Neural progenitor cell (in vitro differentiated cells): ENCODE data around the gene PRKCH. TPM values are rescaled to one million over a fixed set of nuclear protein-coding genes. Genes with fewer than 3 reads are reported as not detected.

Source experiments
- DNase-seq: peaks from one replicate; pipeline ENCODE4 v3.0.0-alpha.2; 2016; ENCODE audit warnings: low spot score
- H2AFZ ChIP-seq: fragments of 200-600 bp; sonication (generic); replicated peaks from 2 replicates; pipeline ENCODE4 v1.6.1; 2016; ENCODE audit warnings: antibody characterized with exemption
- H3F3A ChIP-seq: fragments of 200-600 bp; sonication (generic); 2 replicates; pipeline ENCODE4 v1.6.1; 2016; ENCODE audit warnings: antibody characterized with exemption, low read depth
- H3K27ac ChIP-seq: fragments of 200-600 bp; sonication (generic); 2 replicates; pipeline ENCODE4 v1.5.1; 2016; ENCODE audit warnings: mild to moderate bottlenecking
- H3K27me3 ChIP-seq: fragments of 200-600 bp; sonication (generic); 2 replicates; pipeline ENCODE4 v1.6.1; 2016; ENCODE audit warnings: mild to moderate bottlenecking, moderate library complexity
- H3K36me3 ChIP-seq: fragments of 200-600 bp; sonication (generic); 2 replicates; pipeline ENCODE4 v1.5.1; 2016
- H3K4me1 ChIP-seq: fragments of 200-600 bp; sonication (generic); 2 replicates; pipeline ENCODE4 v1.6.1; 2016; ENCODE audit warnings: mixed run types
- H3K4me2 ChIP-seq: fragments of 200-600 bp; sonication (generic); 2 replicates; pipeline ENCODE4 v1.6.1; 2016
- H3K4me3 ChIP-seq: fragments of 200-600 bp; sonication (generic); 2 replicates; pipeline ENCODE4 v1.5.1; 2016
- H3K79me2 ChIP-seq: fragments of 200-600 bp; sonication (generic); 2 replicates; pipeline ENCODE4 v1.6.1; 2016; ENCODE audit warnings: low read depth
- H3K9ac ChIP-seq: fragments of 200-600 bp; sonication (generic); 2 replicates; pipeline ENCODE4 v1.6.1; 2016
- H3K9me3 ChIP-seq: fragments of 200-600 bp; sonication (generic); 2 replicates; pipeline ENCODE4 v1.5.1; 2016; ENCODE audit warnings: low read depth
- H4K20me1 ChIP-seq: fragments of 200-600 bp; sonication (generic); 2 replicates; pipeline ENCODE4 v1.6.1; 2016; ENCODE audit warnings: low read depth
- H3K27ac Mint-ChIP-seq: 3 replicates; pipeline ENCODE4 v1.8.0; 2021; ENCODE audit warnings: mixed read lengths
- H3K27me3 Mint-ChIP-seq: 2 replicates; pipeline ENCODE4 v1.8.0; 2022; ENCODE audit warnings: low read depth, mild to moderate bottlenecking, inconsistent platforms, moderate library complexity, mixed read lengths; ENCODE audit not compliant: insufficient read depth
- H3K36me3 Mint-ChIP-seq: 3 replicates; pipeline ENCODE4 v1.8.0; 2021; ENCODE audit warnings: mixed read lengths
- H3K4me1 Mint-ChIP-seq: 3 replicates; pipeline ENCODE4 v1.8.0; 2021; ENCODE audit warnings: mixed read lengths
- H3K4me3 Mint-ChIP-seq: 3 replicates; pipeline ENCODE4 v1.8.0; 2021; ENCODE audit warnings: mild to moderate bottlenecking, moderate library complexity, mixed read lengths
- H3K9me3 Mint-ChIP-seq: 3 replicates; pipeline ENCODE4 v1.8.0; 2020; ENCODE audit warnings: mixed read lengths
- CTCF ChIP-seq: fragments of 200-600 bp; sonication (generic); IDR thresholded peaks from 2 replicates; pipeline ENCODE4 v1.5.1; 2017; ENCODE audit warnings: antibody characterized with exemption, mild to moderate bottlenecking
- EZH2 ChIP-seq: fragments of 200-600 bp; sonication (generic); IDR thresholded peaks from 2 replicates; pipeline ENCODE4 v1.6.1; 2017; ENCODE audit warnings: antibody characterized with exemption, mild to moderate bottlenecking, moderate library complexity
- EZH2phosphoT487 ChIP-seq: fragments of 200-600 bp; sonication (generic); IDR thresholded peaks from 2 replicates; pipeline ENCODE4 v1.6.1; 2017; ENCODE audit warnings: antibody characterized with exemption
- total RNA-seq: library from RNA; depleted of rRNA; stranded (reverse); fragments of >200 nt; gene quantifications from 2 replicates; pipeline ENCODE4 v1.2.3, GENCODE V29; 2015; ENCODE audit warnings: low replicate concordance

The PRKCH gene
- total RNA-seq, 1 donor from 2014 or later = 1.3 TPM

GRCh38 chr14:61519735-61520134 lies 198.4 kb downstream of the PRKCH start:
- no peak overlapping the region for H3K4me3 Mint-ChIP-seq
- Histone ChIP-seq H2AFZ (no peak overlapping the region), H3K27ac (no peak overlapping the region), H3K4me3 (no peak overlapping the region), H3K36me3 (no peaks in the 10 kb centered on the region), H3F3A (no peaks in the 10 kb centered on the region), H3K79me2 (no peaks in the 10 kb centered on the region), H3K9me3 (no peaks in the 10 kb centered on the region), H3K9ac (no peak overlapping the region), H3K27me3 (no peaks in the 10 kb centered on the region), H3K4me2 (no peak overlapping the region), H4K20me1 (no peaks in the 10 kb centered on the region), H3K4me1 (peaks cover 5% of the 10 kb centered on the region)
- H3K4me1 Mint-ChIP-seq = peaks cover 13% of the 10 kb centered on the region
- H3K27me3 Mint-ChIP-seq = peaks cover 2% of the 10 kb centered on the region
- TF ChIP-seq EZH2 = no peak
- TF ChIP-seq EZH2phosphoT487 = no peak
- no peak for TF ChIP-seq CTCF
- no peaks in the 10 kb centered on the region for H3K9me3 Mint-ChIP-seq
- H3K36me3 Mint-ChIP-seq = no peaks in the 10 kb centered on the region
- H3K27ac Mint-ChIP-seq = no peak overlapping the region
- no peak for DNase-seq

- peaks cover 4% of the 10 kb centered on the region for H3K27me3 Mint-ChIP-seq
- no peaks in the 10 kb centered on the region for H3K36me3 Mint-ChIP-seq
- Histone ChIP-seq H3F3A (no peaks in the 10 kb centered on the region), H3K79me2 (no peaks in the 10 kb centered on the region), H3K27ac (no peak overlapping the region), H3K4me2 (no peak overlapping the region), H3K27me3 (no peaks in the 10 kb centered on the region), H4K20me1 (no peaks in the 10 kb centered on the region), H3K9ac (no peak overlapping the region), H3K4me1 (peaks cover 5% of the 10 kb centered on the region), H3K36me3 (no peaks in the 10 kb centered on the region), H3K4me3 (no peak overlapping the region), H2AFZ (no peak overlapping the region), H3K9me3 (no peaks in the 10 kb centered on the region)
- DNase-seq = no peak
- TF ChIP-seq EZH2phosphoT487 (no peak), CTCF (no peak), EZH2 (no peak)
- H3K4me1 Mint-ChIP-seq = peaks cover 21% of the 10 kb centered on the region
- no peak overlapping the region for H3K27ac Mint-ChIP-seq
- H3K9me3 Mint-ChIP-seq = no peaks in the 10 kb centered on the region
- no peak overlapping the region for H3K4me3 Mint-ChIP-seq
These were observed 199.2 kb downstream of the PRKCH start for GRCh38 chr14:61520576-61520975.

- H3K79me2 ChIP-seq = no peaks in the 10 kb centered on the region
- no peaks in the 10 kb centered on the region for H3K27me3 ChIP-seq
- no peaks in the 10 kb centered on the region for H3F3A ChIP-seq
- H3K9ac ChIP-seq = no peak overlapping the region
- Mint-ChIP-seq H3K9me3 (no peaks in the 10 kb centered on the region), H3K4me3 (no peak overlapping the region), H3K27ac (no peak overlapping the region), H3K36me3 (no peaks in the 10 kb centered on the region), H3K27me3 (peaks cover 8% of the 10 kb centered on the region), H3K4me1 (peaks cover 21% of the 10 kb centered on the region)
- no peak for DNase-seq
- peaks cover 5% of the 10 kb centered on the region for H3K4me1 ChIP-seq
- no peaks in the 10 kb centered on the region for H3K9me3 ChIP-seq
- H3K4me2 ChIP-seq = no peak overlapping the region
- H3K4me3 ChIP-seq = no peak overlapping the region
- H4K20me1 ChIP-seq = no peaks in the 10 kb centered on the region
- H2AFZ ChIP-seq = no peak overlapping the region
- H3K36me3 ChIP-seq = no peaks in the 10 kb centered on the region
- H3K27ac ChIP-seq = no peak overlapping the region
- TF ChIP-seq EZH2 (no peak), EZH2phosphoT487 (no peak), CTCF (no peak)
These were observed 200.4 kb downstream of the PRKCH start for GRCh38 chr14:61521773-61522172.

- Mint-ChIP-seq H3K4me1 (peaks cover 32% of the 10 kb centered on the region), H3K4me3 (no peak overlapping the region), H3K9me3 (no peaks in the 10 kb centered on the region), H3K27ac (no peak overlapping the region), H3K36me3 (no peaks in the 10 kb centered on the region), H3K27me3 (peaks cover 8% of the 10 kb centered on the region)
- Histone ChIP-seq H3K4me3 (no peak overlapping the region), H3F3A (no peaks in the 10 kb centered on the region), H4K20me1 (no peaks in the 10 kb centered on the region), H3K4me2 (no peak overlapping the region), H2AFZ (no peak overlapping the region), H3K9me3 (no peaks in the 10 kb centered on the region), H3K9ac (no peak overlapping the region), H3K27ac (no peak overlapping the region), H3K4me1 (peaks cover 5% of the 10 kb centered on the region), H3K27me3 (no peaks in the 10 kb centered on the region), H3K36me3 (no peaks in the 10 kb centered on the region), H3K79me2 (no peaks in the 10 kb centered on the region)
- no peak for DNase-seq
- no peak for TF ChIP-seq EZH2phosphoT487
- TF ChIP-seq EZH2 = no peak
- TF ChIP-seq CTCF = no peak
These were observed 202.4 kb downstream of the PRKCH start for GRCh38 chr14:61523751-61524150.
